ENCODE data around the gene MAPK1. TPM values are rescaled to one million over a fixed set of nuclear protein-coding genes. Genes with fewer than 3 reads are reported as not detected.
"Not testable (repeated sequence)": the region's sequence is repeated elsewhere in the genome, so short reads cannot be mapped to it uniquely, and the experiment has no call there.

The MAPK1 gene
- total RNA-seq, 2 experiments from 2014 or later: 74.0 to 82.6 TPM

DNA sequence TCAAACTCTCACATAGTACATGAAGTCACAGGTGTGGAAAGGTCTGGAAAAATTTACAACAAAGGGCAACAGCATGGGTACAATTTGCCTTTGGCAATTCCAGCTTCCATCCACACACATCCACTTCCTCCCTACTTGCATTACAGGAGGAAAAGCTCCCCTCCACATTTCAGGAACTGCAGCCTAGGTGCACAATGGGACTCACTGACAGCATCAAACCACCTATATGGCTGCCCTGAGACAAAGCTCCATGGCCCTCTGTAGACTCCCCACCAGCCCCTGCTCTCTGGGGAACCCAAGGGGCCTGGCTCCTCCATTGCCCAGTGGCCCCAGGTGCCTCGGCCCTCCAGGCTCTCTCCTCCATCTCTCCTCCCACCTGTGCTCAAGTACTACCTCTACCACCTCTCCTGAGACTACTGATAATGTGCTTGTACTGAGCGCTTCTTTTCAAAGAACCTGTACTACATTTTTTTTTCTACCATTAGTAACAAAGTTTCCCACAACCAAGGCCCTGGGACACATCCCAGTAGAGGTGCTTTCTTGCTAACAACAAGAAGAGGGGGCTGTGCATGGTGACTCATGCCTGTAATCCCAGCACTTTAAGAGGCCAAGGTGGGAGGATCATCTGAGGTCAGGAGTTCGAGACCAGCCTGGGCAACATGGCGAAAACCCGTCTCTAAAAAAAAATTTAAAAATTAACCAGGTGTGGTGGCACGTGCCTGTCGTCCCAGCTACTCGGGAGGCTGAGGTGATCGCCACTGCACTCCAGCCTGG, 136.7 kb downstream of the MAPK1 start:
- peaks cover 3% of the 10 kb centered on the region for H3K27me3 Mint-ChIP-seq (ENCODE audit: low read depth)
- H3K4me1 Mint-ChIP-seq (ENCODE audit: low read depth): peaks cover 14% of the 10 kb centered on the region
- CTCF ChIA-PET: interaction anchor here (0.5 kb wide), 1 partner anchor 88 kb away, joined by 3 read pairs; the partner anchor contains the start of gene SDF2L1
- H3K9me3 Mint-ChIP-seq: no peaks in the 10 kb centered on the region
- no peak for DNase-seq
- no peaks in the 10 kb centered on the region for H3K36me3 Mint-ChIP-seq (ENCODE audit: low read depth)
- intact Hi-C loops (cut with micrococcal nuclease): no loop called here
- no peak overlapping the region for H3K27ac Mint-ChIP-seq
- H3K4me3 Mint-ChIP-seq: no peak overlapping the region

GRCh38 chr22:21729184-21729583, 138.3 kb downstream of the MAPK1 start:
- H3K27me3 Mint-ChIP-seq (ENCODE audit: low read depth); DNase-seq; H3K9me3 Mint-ChIP-seq; H3K4me1 Mint-ChIP-seq (ENCODE audit: low read depth); H3K27ac Mint-ChIP-seq; H3K4me3 Mint-ChIP-seq; CTCF ChIA-PET; H3K36me3 Mint-ChIP-seq (ENCODE audit: low read depth); intact Hi-C loops (cut with micrococcal nuclease): not testable (repeated sequence)

GRCh38 chr22:21728270-21728669, 139.2 kb downstream of the MAPK1 start:
- intact Hi-C loops (cut with micrococcal nuclease): no loop called here
- Mint-ChIP-seq H3K9me3 (no peaks in the 10 kb centered on the region), H3K4me3 (no peak overlapping the region), H3K36me3 (ENCODE audit: low read depth) (no peaks in the 10 kb centered on the region), H3K27me3 (ENCODE audit: low read depth) (no peaks in the 10 kb centered on the region), H3K27ac (no peak overlapping the region), H3K4me1 (ENCODE audit: low read depth) (peaks cover 2% of the 10 kb centered on the region)
- CTCF ChIA-PET: no interaction called here
- DNase-seq: no peak

DNA sequence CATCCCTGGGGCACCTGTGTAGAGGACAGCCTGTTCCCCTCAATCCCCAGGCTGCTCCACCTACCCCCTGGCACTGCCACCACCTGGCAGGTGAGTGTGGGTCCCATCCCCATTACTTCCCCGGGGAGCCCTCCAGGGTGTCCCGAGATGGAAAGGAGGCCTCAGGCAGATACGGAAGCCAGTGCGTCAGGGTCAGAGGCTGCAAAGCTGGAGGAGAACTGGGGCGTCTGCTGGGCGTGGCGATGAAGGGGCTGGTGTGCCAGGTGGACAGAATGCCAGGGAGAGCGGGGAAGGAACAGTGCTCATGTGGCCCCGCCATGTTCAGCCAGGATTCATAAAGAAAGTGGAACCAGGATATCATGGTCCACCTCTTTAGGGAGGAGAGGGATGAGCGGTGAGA, 139.7 kb downstream of the MAPK1 start:
- Mint-ChIP-seq H3K36me3 (ENCODE audit: low read depth) (no peaks in the 10 kb centered on the region), H3K9me3 (no peaks in the 10 kb centered on the region), H3K4me1 (ENCODE audit: low read depth) (peaks cover 2% of the 10 kb centered on the region), H3K27me3 (ENCODE audit: low read depth) (no peaks in the 10 kb centered on the region), H3K27ac (no peak overlapping the region), H3K4me3 (no peak overlapping the region)
- intact Hi-C loops (cut with micrococcal nuclease): no loop called here
- no peak for DNase-seq
- CTCF ChIA-PET: no interaction called here

- Mint-ChIP-seq H3K36me3 (ENCODE audit: low read depth) (no peaks in the 10 kb centered on the region), H3K4me3 (no peak overlapping the region), H3K27ac (no peak overlapping the region), H3K27me3 (ENCODE audit: low read depth) (no peaks in the 10 kb centered on the region), H3K9me3 (no peaks in the 10 kb centered on the region), H3K4me1 (ENCODE audit: low read depth) (peaks cover 2% of the 10 kb centered on the region)
- intact Hi-C loops (cut with micrococcal nuclease): no loop called here
- CTCF ChIA-PET: interaction anchor here (0.5 to 1.2 kb wide), 2 partner anchors 18 to 80 kb away, joined by 4 read pairs; no protein-coding TSS in a partner anchor
- no peak for DNase-seq
These were observed 140.3 kb downstream of the MAPK1 start for GRCh38 chr22:21727159-21727558.

- Mint-ChIP-seq H3K4me3 (no peak overlapping the region), H3K36me3 (ENCODE audit: low read depth) (no peaks in the 10 kb centered on the region), H3K4me1 (ENCODE audit: low read depth) (peaks cover 2% of the 10 kb centered on the region), H3K27ac (no peak overlapping the region), H3K9me3 (no peaks in the 10 kb centered on the region), H3K27me3 (ENCODE audit: low read depth) (no peaks in the 10 kb centered on the region)
- peak; percentile 60 for DNase-seq
- intact Hi-C loops (cut with micrococcal nuclease): loop anchor here (1.0 kb wide), 1 partner anchor 13 kb away; no protein-coding TSS in a partner anchor
- CTCF ChIA-PET: interaction anchor here (1.2 kb wide), 1 partner anchor 80 kb away, joined by 4 read pairs; no protein-coding TSS in a partner anchor
These were observed 140.8 kb downstream of the MAPK1 start for GRCh38 chr22:21726650-21727049.

- CTCF ChIA-PET: interaction anchor here (1.2 kb wide), 1 partner anchor 79 kb away, joined by 4 read pairs; no protein-coding TSS in a partner anchor
- intact Hi-C loops (cut with micrococcal nuclease): loop anchor here (1.0 kb wide), 1 partner anchor 13 kb away; no protein-coding TSS in a partner anchor
These were observed 141.3 kb downstream of the MAPK1 start for GRCh38 chr22:21725956-21726649.

GRCh38 chr22:21724496-21724895, 142.9 kb downstream of the MAPK1 start:
- CTCF ChIA-PET; H3K4me1 Mint-ChIP-seq (ENCODE audit: low read depth); H3K27me3 Mint-ChIP-seq (ENCODE audit: low read depth); H3K9me3 Mint-ChIP-seq; intact Hi-C loops (cut with micrococcal nuclease); H3K36me3 Mint-ChIP-seq (ENCODE audit: low read depth); DNase-seq; H3K27ac Mint-ChIP-seq; H3K4me3 Mint-ChIP-seq: not testable (repeated sequence)

More at GRCh38 chr22:21725956-21726649, 141.3 kb downstream of the MAPK1 start:
- Mint-ChIP-seq H3K27me3 (ENCODE audit: low read depth) (no peaks in the 10 kb centered on the region), H3K4me1 (ENCODE audit: low read depth) (peaks cover 2% of the 10 kb centered on the region), H3K27ac (no peak overlapping the region), H3K36me3 (ENCODE audit: low read depth) (no peaks in the 10 kb centered on the region), H3K9me3 (no peaks in the 10 kb centered on the region), H3K4me3 (no peak overlapping the region)
- DNase-seq: no peak

GRCh38 chr22:21721195-21721852, 146.1 kb downstream of the MAPK1 start:
- H3K4me1 Mint-ChIP-seq (ENCODE audit: low read depth); H3K27ac Mint-ChIP-seq; H3K9me3 Mint-ChIP-seq; H3K27me3 Mint-ChIP-seq (ENCODE audit: low read depth); H3K36me3 Mint-ChIP-seq (ENCODE audit: low read depth); CTCF ChIA-PET; H3K4me3 Mint-ChIP-seq; intact Hi-C loops (cut with micrococcal nuclease); DNase-seq: not testable (repeated sequence)

DNA sequence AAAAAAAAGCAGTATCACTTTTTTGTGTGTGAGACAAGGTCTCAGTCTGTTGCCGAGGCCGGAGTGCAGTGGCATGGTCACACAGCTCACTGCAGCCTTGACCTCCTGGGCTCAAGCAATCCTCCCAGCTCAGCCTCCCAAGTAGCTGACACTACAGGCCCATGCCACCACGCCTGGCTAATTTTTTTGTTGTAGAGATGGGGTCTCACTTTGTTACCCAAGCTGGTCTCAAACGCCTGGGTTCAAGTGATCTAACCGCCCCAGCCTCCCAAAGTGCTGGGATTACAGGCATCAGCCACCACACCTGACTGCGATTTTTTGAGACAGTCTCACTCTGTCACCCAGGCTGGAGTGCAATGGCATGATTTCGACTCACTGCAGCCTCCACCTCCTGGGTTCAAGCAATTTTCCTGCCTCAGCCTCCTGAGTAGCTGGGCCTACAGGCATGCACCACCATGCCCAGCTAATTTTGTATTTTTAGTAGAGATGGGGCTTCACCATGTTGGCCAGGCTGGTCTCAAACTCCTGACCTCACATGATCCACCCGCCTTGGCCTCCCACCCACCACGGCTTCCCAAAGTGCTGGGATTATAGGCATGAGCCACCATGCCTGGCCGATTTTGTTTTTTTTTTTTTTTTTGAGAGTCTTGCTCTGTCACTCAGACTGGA, 147.1 kb downstream of the MAPK1 start:
- H3K27ac Mint-ChIP-seq; H3K27me3 Mint-ChIP-seq (ENCODE audit: low read depth); H3K36me3 Mint-ChIP-seq (ENCODE audit: low read depth); H3K9me3 Mint-ChIP-seq; H3K4me1 Mint-ChIP-seq (ENCODE audit: low read depth); DNase-seq; intact Hi-C loops (cut with micrococcal nuclease); H3K4me3 Mint-ChIP-seq: not testable (repeated sequence)
- CTCF ChIA-PET: interaction anchor here (0.7 kb wide), 1 partner anchor 207 kb away, joined by 3 read pairs; no protein-coding TSS in a partner anchor

DNA sequence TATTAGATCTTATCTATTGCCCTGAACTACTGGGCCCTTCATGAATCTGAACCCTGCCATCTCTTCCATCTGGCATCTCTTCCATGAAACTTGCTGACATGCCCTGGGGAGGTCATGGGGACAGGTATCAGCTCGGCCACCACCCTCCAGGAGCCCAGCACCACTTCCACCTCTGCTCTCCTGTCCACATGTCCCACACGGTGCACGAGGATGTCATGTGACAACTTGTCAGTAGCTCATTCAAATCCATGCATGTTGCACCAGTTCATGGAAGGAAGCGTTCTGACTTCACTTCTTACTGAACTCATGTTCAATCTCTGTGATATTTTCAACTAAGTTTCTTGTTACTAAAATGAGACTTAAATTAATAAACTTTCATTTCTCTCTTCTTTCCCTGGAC, 148.4 kb downstream of the MAPK1 start:
- Mint-ChIP-seq H3K4me3 (no peak overlapping the region), H3K27ac (no peak overlapping the region), H3K4me1 (ENCODE audit: low read depth) (no peaks in the 10 kb centered on the region), H3K9me3 (no peaks in the 10 kb centered on the region), H3K36me3 (ENCODE audit: low read depth) (no peaks in the 10 kb centered on the region), H3K27me3 (ENCODE audit: low read depth) (no peaks in the 10 kb centered on the region)
- CTCF ChIA-PET: interaction anchor here (0.6 to 1.0 kb wide), 2 partner anchors 29 to 234 kb away, joined by 3 to 5 read pairs; partner anchors contain the start of gene PPM1F
- no peak for DNase-seq
- intact Hi-C loops (cut with micrococcal nuclease): no loop called here

- Mint-ChIP-seq H3K4me3 (no peak overlapping the region), H3K27ac (no peak overlapping the region), H3K36me3 (ENCODE audit: low read depth) (no peaks in the 10 kb centered on the region), H3K4me1 (ENCODE audit: low read depth) (peaks cover 1% of the 10 kb centered on the region), H3K9me3 (no peaks in the 10 kb centered on the region), H3K27me3 (ENCODE audit: low read depth) (no peaks in the 10 kb centered on the region)
- no peak for DNase-seq
- CTCF ChIA-PET: no interaction called here
- intact Hi-C loops (cut with micrococcal nuclease): no loop called here
These were observed 148.9 kb downstream of the MAPK1 start for GRCh38 chr22:21718499-21718898.
